B cell (primary cell): ENCODE measurements around the gene MOXD1. TPM values are rescaled to one million over a fixed set of nuclear protein-coding genes. Genes with fewer than 3 reads are reported as not detected.

Experiments
- ATAC-seq: fragments of 200-7000 bp; cut with Tn5 transposase; one replicate; pipeline ENCODE4 v1.10.0; 2021; ENCODE audit warnings: low read depth, mild to moderate bottlenecking, moderate number of reproducible peaks, moderate library complexity
- CTCF ChIA-PET: fragments of 350-600 bp; sonication (Branson Sonifier 250); formaldehyde crosslinking; loops from one replicate; lab custom pipeline; 2021; ENCODE audit warnings: antibody characterized with exemption, inconsistent platforms; lab: Charles Lee
- POLR2A ChIA-PET: fragments of 350-600 bp; sonication (Branson Sonifier 250); formaldehyde crosslinking; loops from one replicate; lab custom pipeline; 2021; ENCODE audit warnings: antibody characterized with exemption; lab: Charles Lee
- DNase-seq: peaks from one replicate; pipeline ENCODE4 v3.0.0; 2013
- H2AFZ ChIP-seq: 2 replicates; pipeline ENCODE4 v1.6.1; 2012; ENCODE audit warnings: mild to moderate bottlenecking, low read depth, low read length; ENCODE audit not compliant: insufficient read depth, poor library complexity, severe bottlenecking
- H3K27ac ChIP-seq, 2 donors: 1 replicate in 1 of 2; 2 replicates in 1 of 2; pipeline ENCODE4 v1.5.1; 2012 to 2013; ENCODE audit warnings: low read length in 2 of 2, mild to moderate bottlenecking in 2 of 2, moderate library complexity in 1 of 2
- H3K27me3 ChIP-seq, 4 experiments: fragments of 200-600 bp in 1 of 4; sonication (generic) in 1 of 4; replicated peaks in 1 of 4; 1 replicate in 2 of 4; 2 replicates in 2 of 4; pipeline versions ENCODE4 v1.6.1 to v1.7.0; 2013 to 2016; ENCODE audit warnings: low read length in 3 of 4, mild to moderate bottlenecking in 2 of 4, mixed read lengths in 1 of 4, moderate library complexity in 1 of 4; ENCODE audit not compliant: insufficient read depth in 4 of 4, control insufficient read depth in 3 of 4; ENCODE audit errors: control extremely low read depth in 1 of 4
- H3K36me3 ChIP-seq, 2 experiments: replicated peaks in 1 of 2; 1 replicate in 1 of 2; 2 replicates in 1 of 2; pipeline versions ENCODE4 v1.6.1 to v1.7.1; 2013; ENCODE audit warnings: low read length in 1 of 2; ENCODE audit not compliant: insufficient read depth in 2 of 2, control insufficient read depth in 1 of 2; ENCODE audit errors: control extremely low read depth in 1 of 2, extremely low read depth in 1 of 2
- H3K4me1 ChIP-seq, 2 donors: fragments of 200-600 bp in 1 of 2; sonication (generic) in 1 of 2; 1 replicate in 1 of 2; 2 replicates in 1 of 2; pipeline versions ENCODE4 v1.5.1 to v1.6.1; 2013 to 2017; ENCODE audit warnings: low read length in 2 of 2; ENCODE audit not compliant: control insufficient read depth in 2 of 2, insufficient read depth in 2 of 2
- H3K4me2 ChIP-seq: replicated peaks from 2 replicates; pipeline ENCODE3; 2012; ENCODE audit warnings: mild to moderate bottlenecking, low read depth, low read length; ENCODE audit not compliant: poor library complexity, severe bottlenecking
- H3K4me3 ChIP-seq, 5 experiments: fragments of 200-600 bp in 1 of 5; sonication (generic) in 1 of 5; 1 replicate in 3 of 5; 2 replicates in 2 of 5; pipeline versions ENCODE4 v1.5.1 to v1.7.0; 2011 to 2016; ENCODE audit warnings: low read length in 4 of 5, mild to moderate bottlenecking in 4 of 5, low read depth in 2 of 5, control low read depth in 1 of 5, moderate library complexity in 1 of 5; ENCODE audit not compliant: insufficient read depth in 1 of 5; ENCODE audit errors: control extremely low read depth in 1 of 5, extremely low read depth in 1 of 5
- H3K79me2 ChIP-seq: fragments of 200-600 bp; sonication (generic); one replicate; pipeline ENCODE4 v1.6.0; 2016; ENCODE audit warnings: low read length; ENCODE audit not compliant: control insufficient read depth, insufficient read depth
- H3K9ac ChIP-seq: fragments of 200-600 bp; sonication (generic); 2 replicates; pipeline ENCODE4 v1.6.1; 2017; ENCODE audit warnings: mild to moderate bottlenecking, low read length, moderate library complexity
- H3K9me3 ChIP-seq, 3 donors: one replicate each; pipeline versions ENCODE4 v1.6.1 to v1.7.1; 2013; ENCODE audit warnings: low read length in 2 of 3; ENCODE audit not compliant: control insufficient read depth in 2 of 3, insufficient read depth in 1 of 3; ENCODE audit errors: control extremely low read depth in 1 of 3
- H4K20me1 ChIP-seq: 2 replicates; pipeline ENCODE4 v1.6.0; 2012; ENCODE audit warnings: mild to moderate bottlenecking, low read length; ENCODE audit not compliant: insufficient read depth, control insufficient read depth, poor library complexity, severe bottlenecking
- H3K27ac Mint-ChIP-seq: one replicate; pipeline ENCODE4 v1.8.0; 2021; ENCODE audit warnings: mixed read lengths
- H3K27me3 Mint-ChIP-seq: one replicate; pipeline ENCODE4 v1.8.0; 2021; ENCODE audit warnings: mixed read lengths
- H3K4me1 Mint-ChIP-seq: one replicate; pipeline ENCODE4 v1.8.0; 2021; ENCODE audit warnings: mixed read lengths
- H3K4me3 Mint-ChIP-seq: one replicate; pipeline ENCODE4 v1.8.0; 2021; ENCODE audit warnings: mixed read lengths
- H3K9me3 Mint-ChIP-seq: one replicate; pipeline ENCODE4 v1.8.0; 2022; ENCODE audit warnings: mixed read lengths; ENCODE audit not compliant: insufficient read depth
- EZH2 ChIP-seq: IDR thresholded peaks from 2 replicates; pipeline ENCODE4 v1.6.1; 2012; ENCODE audit warnings: borderline replicate concordance, low read depth, mild to moderate bottlenecking, moderate library complexity, low read length; ENCODE audit not compliant: insufficient read depth, poor library complexity, severe bottlenecking
- WGBS: methylation state at CpG from one replicate; pipeline ENCODE4 v1.1.5; 2013; ENCODE audit warnings: missing lambda C conversion rate; ENCODE audit not compliant: insufficient coverage; 5-methylcytosine and 5-hydroxymethylcytosine counted together
- intact Hi-C: fragments of 100-400 bp; cut with micrococcal nuclease; formaldehyde crosslinking; loops from one replicate; pipeline ENCODE4 v1.10.0; 2022
- polyA plus RNA-seq: library from polyadenylated mRNA; depleted of rRNA; stranded (reverse); fragments of >200 nt; gene quantifications from 2 replicates; pipeline ENCODE4 v1.2.3, GENCODE V29; 2012
- total RNA-seq, 2 donors: library from RNA; stranded (reverse); fragments of 120-200 nt in 1 of 2; gene quantifications; 1 replicate in 1 of 2; 2 replicates in 1 of 2; pipeline versions ENCODE4 v1.2.3 to v1.2.4, GENCODE V29; 2013 to 2022
- TF ChIP-seq, protein P1 (sequence below): fragments of 200-600 bp; IDR thresholded peaks from one replicate; pipeline ENCODE4 v1.8.0; 2022; ENCODE audit warnings: antibody characterized with exemption, mild to moderate bottlenecking

The MOXD1 gene
- total and polyA plus RNA-seq, 2 donors (not counting 1 experiment from before 2014, with no cell fraction given): 1.5 to 7.0 TPM

DNA sequence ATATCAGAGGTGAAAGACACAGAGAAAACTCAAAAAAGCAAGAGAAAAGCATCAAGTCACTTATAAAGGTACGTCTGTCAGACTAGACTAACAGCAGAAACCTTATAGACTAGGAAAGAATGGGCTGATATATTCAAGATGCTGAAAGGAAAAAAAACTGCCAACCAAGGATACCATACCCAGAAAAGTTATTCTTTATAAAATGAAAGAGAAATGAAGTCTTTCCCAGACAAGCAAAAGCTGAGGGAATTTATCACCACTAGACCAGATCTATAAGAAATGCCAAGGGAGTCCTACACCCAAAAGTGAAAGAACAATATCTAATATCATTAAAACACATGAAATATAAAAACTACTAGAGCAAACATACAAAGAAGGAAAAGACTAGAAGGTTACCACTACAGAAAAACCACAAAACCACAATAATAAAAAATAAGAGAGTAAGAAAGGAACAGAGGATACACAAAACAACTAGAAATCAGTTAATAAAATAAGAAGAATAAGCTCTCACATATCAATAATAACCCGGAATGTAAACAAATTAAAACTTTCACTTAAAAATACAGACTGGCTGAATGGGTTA, 6.2 kb downstream of the MOXD1 start:
- Histone ChIP-seq H3K27ac (no peak overlapping the region), H2AFZ (no peak overlapping the region), H3K4me1 (peaks cover 0 to 17% of the 10 kb centered on the region in 2 donors), H3K36me3 (no peaks in the 10 kb centered on the region), H4K20me1 (no peaks in the 10 kb centered on the region), H3K79me2 (no peaks in the 10 kb centered on the region), H3K9me3 (peaks cover 3 to 18% (median 10%) of the 10 kb centered on the region in 3 donors), H3K4me2 (no peak overlapping the region), H3K4me3 (no peak overlapping the region), H3K9ac (no peak overlapping the region), H3K27me3 (peaks cover 0 to 1% (median under 1%) of the 10 kb centered on the region in 4 experiments)
- TF ChIP-seq, protein P1, sequence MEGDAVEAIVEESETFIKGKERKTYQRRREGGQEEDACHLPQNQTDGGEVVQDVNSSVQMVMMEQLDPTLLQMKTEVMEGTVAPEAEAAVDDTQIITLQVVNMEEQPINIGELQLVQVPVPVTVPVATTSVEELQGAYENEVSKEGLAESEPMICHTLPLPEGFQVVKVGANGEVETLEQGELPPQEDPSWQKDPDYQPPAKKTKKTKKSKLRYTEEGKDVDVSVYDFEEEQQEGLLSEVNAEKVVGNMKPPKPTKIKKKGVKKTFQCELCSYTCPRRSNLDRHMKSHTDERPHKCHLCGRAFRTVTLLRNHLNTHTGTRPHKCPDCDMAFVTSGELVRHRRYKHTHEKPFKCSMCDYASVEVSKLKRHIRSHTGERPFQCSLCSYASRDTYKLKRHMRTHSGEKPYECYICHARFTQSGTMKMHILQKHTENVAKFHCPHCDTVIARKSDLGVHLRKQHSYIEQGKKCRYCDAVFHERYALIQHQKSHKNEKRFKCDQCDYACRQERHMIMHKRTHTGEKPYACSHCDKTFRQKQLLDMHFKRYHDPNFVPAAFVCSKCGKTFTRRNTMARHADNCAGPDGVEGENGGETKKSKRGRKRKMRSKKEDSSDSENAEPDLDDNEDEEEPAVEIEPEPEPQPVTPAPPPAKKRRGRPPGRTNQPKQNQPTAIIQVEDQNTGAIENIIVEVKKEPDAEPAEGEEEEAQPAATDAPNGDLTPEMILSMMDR: no peak
- TF ChIP-seq EZH2: no peak
- Mint-ChIP-seq H3K9me3 (peaks cover 9% of the 10 kb centered on the region), H3K27ac (no peak overlapping the region), H3K4me3 (no peak overlapping the region), H3K4me1 (peaks cover 19% of the 10 kb centered on the region), H3K27me3 (no peaks in the 10 kb centered on the region)
- POLR2A ChIA-PET: no interaction called here
- CTCF ChIA-PET: interaction anchor here (3.6 to 10.5 kb wide), 5 partner anchors 10 to 115 kb away, joined by 15 to 215 read pairs (median 68); no protein-coding TSS in a partner anchor
- WGBS: no CpG with 5 or more reads among the region's 2 CpGs
- DNase-seq (no peak), ATAC-seq (no peak)
- intact Hi-C loops: no loop called here

DNA sequence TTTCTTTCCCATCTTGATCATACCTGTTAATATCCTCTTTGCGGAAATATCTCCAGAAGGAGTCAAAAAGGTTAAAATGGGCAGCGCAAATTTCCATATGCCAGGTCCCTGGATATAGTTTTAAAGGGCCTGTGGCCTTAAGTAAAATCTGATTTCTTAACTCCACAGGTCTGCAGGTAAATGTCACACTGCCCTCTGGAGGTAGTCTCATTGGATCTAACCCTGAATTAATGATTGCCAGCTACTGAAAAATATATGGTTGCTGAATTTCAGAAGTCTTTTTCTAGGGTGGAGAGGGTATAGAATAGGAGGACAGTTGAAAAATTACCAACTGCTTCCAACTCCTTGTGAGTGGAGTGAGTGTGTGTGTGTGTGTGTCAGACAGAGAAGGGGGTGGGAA, 8.5 kb downstream of the MOXD1 start:
- DNase-seq: peak; percentile 66

More for the DNA sequence above, 8.5 kb downstream of the MOXD1 start:
- no peaks in the 10 kb centered on the region for H3K79me2 ChIP-seq
- no peak overlapping the region for H3K27ac ChIP-seq
- peaks cover 5 to 27% of the 10 kb centered on the region in 2 donors for H3K4me1 ChIP-seq
- Mint-ChIP-seq H3K27me3 (no peaks in the 10 kb centered on the region), H3K4me1 (peaks cover 27% of the 10 kb centered on the region), H3K9me3 (peaks cover 9% of the 10 kb centered on the region), H3K4me3 (no peak overlapping the region), H3K27ac (no peak overlapping the region)
- TF ChIP-seq EZH2: no peak
- TF ChIP-seq, protein P1: peak; percentile 62
- H3K9me3 ChIP-seq: peaks cover 3 to 18% (median 10%) of the 10 kb centered on the region in 3 donors
- no peak overlapping the region for H3K9ac ChIP-seq
- no peak overlapping the region for H2AFZ ChIP-seq
- H3K36me3 ChIP-seq: no peaks in the 10 kb centered on the region
- intact Hi-C loops: loop anchor here (1.0 to 2.0 kb wide), 3 partner anchors 92 to 113 kb away; no protein-coding TSS in a partner anchor
- H4K20me1 ChIP-seq: no peaks in the 10 kb centered on the region
- peak; percentile 43 for ATAC-seq
- CTCF ChIA-PET: interaction anchor here (0.6 to 10.5 kb wide), 31 partner anchors 9 to 120 kb away, joined by 3 to 215 read pairs (median 6); partner anchors contain the start of gene STX7
- H3K27me3 ChIP-seq: no peaks in the 10 kb centered on the region
- H3K4me3 ChIP-seq: no peak overlapping the region
- no CpG with 5 or more reads among the region's 2 CpGs for WGBS
- no peak overlapping the region for H3K4me2 ChIP-seq
- POLR2A ChIA-PET: interaction anchor here (0.6 to 1.3 kb wide), 3 partner anchors 91 to 103 kb away, joined by 3 to 4 read pairs (median 3); no protein-coding TSS in a partner anchor
